ENCODE measurements around the gene PCYT1A. TPM values are rescaled to one million over a fixed set of nuclear protein-coding genes. Genes with fewer than 3 reads are reported as not detected.
"Not testable (repeated sequence)": the region's sequence is repeated elsewhere in the genome, so short reads cannot be mapped to it uniquely, and the experiment has no call there.

PCYT1A gene
- polyA plus RNA-seq (ENCODE audit: insufficient read length in 10 of 10): 10 to 100 TPM; 34.8 to 51.5 (median 38.2) TPM
- long read RNA-seq, donor 1, transcript PCYT1A-206 (9 exons, 1,482 nt): major isoform, 6 of 10 reads
- long read RNA-seq, donor 1, partial matches to known transcripts: 0 of 10 reads
- long read RNA-seq, donor 1, other reads (novel, unspliced or antisense): 0 of 10 reads
- long read RNA-seq, donor 2, partial matches to known transcripts: 0 of 5 reads
- long read RNA-seq, donor 2, other reads (novel, unspliced or antisense): 0 of 5 reads
- long read RNA-seq, donor 3: 0 reads
- long read RNA-seq, donor 4, full-length matches to known transcripts: 3 of 3 reads
- long read RNA-seq, donor 4, partial matches to known transcripts: 0 of 3 reads
- long read RNA-seq, donor 4, other reads (novel, unspliced or antisense): 0 of 3 reads
- long read RNA-seq, donor 5, partial matches to known transcripts: 0 of 5 reads
- long read RNA-seq, donor 5, other reads (novel, unspliced or antisense): 0 of 5 reads
- long read RNA-seq, donor 6, partial matches to known transcripts: 0 of 4 reads
- long read RNA-seq, donor 6, other reads (novel, unspliced or antisense): 0 of 4 reads
- long read RNA-seq, donor 7, transcript PCYT1A-213 (2 exons, 562 nt): major isoform, 5 of 8 reads
- long read RNA-seq, donor 7, partial matches to known transcripts: 0 of 8 reads
- long read RNA-seq, donor 7, other reads (novel, unspliced or antisense): 0 of 8 reads
- long read RNA-seq, donor 8, partial matches to known transcripts: 0 of 4 reads
- long read RNA-seq, donor 8, other reads (novel, unspliced or antisense): 0 of 4 reads
- long read RNA-seq, donor 9, partial matches to known transcripts: 0 of 4 reads
- long read RNA-seq, donor 9, other reads (novel, unspliced or antisense): 0 of 4 reads

GRCh38 chr3:196287440-196288140, at the start of gene PCYT1A:
Gene PCYT1A, minus strand, starts transcription at chr3:196287726. Its CDS starts 17,195 bp downstream, at chr3:196270531.
- peak; percentile 95 to 98 (median 96) for DNase-seq

- no peak for DNase-seq
Measured at GRCh38 chr3:196336319-196337145, 49.0 kb upstream of the PCYT1A start.

GRCh38 chr3:196335503-196335948, 48.0 kb upstream of the PCYT1A start:
- no peak for DNase-seq

GRCh38 chr3:196334982-196335381, 47.5 kb upstream of the PCYT1A start:
- no peak for DNase-seq

- no peak for DNase-seq
Measured at GRCh38 chr3:196332168-196332567, 44.6 kb upstream of the PCYT1A start.

GRCh38 chr3:196327405-196327804, 39.9 kb upstream of the PCYT1A start:
- DNase-seq: no peak

- DNase-seq: no peak
Measured at GRCh38 chr3:196326936-196327335, 39.4 kb upstream of the PCYT1A start.

GRCh38 chr3:196323691-196324090, 36.2 kb upstream of the PCYT1A start:
- DNase-seq: peak; percentile 59 to 77 (median 66)

GRCh38 chr3:196323016-196323415, 35.5 kb upstream of the PCYT1A start:
- DNase-seq: no peak

GRCh38 chr3:196321162-196321561, 33.6 kb upstream of the PCYT1A start:
- DNase-seq: no peak

GRCh38 chr3:196320137-196320536, 32.6 kb upstream of the PCYT1A start:
- no peak for DNase-seq

- DNase-seq: peak; percentile 90 to 98 (median 95)
Measured at GRCh38 chr3:196317687-196318467, 30.4 kb upstream of the PCYT1A start, which contains the start of gene DYNLT2B. Gene DYNLT2B, minus strand, starts transcription at chr3:196318240. Its CDS starts 88 bp downstream, at chr3:196318152.

GRCh38 chr3:196316799-196317686, 29.5 kb upstream of the PCYT1A start:
- peak in 2 of 3 donors; percentile 45 to 64 for DNase-seq

GRCh38 chr3:196315821-196316220, 28.3 kb upstream of the PCYT1A start:
- no peak for DNase-seq

GRCh38 chr3:196314597-196314996, 27.1 kb upstream of the PCYT1A start:
- no peak for DNase-seq

- DNase-seq: not testable (repeated sequence)
Measured at GRCh38 chr3:196314086-196314485, 26.6 kb upstream of the PCYT1A start.

GRCh38 chr3:196302960-196303359, 15.4 kb upstream of the PCYT1A start:
- not testable (repeated sequence) for DNase-seq

- DNase-seq: not testable (repeated sequence)
Measured at GRCh38 chr3:196302551-196302950, 15.0 kb upstream of the PCYT1A start.

GRCh38 chr3:196298521-196298920, 11.0 kb upstream of the PCYT1A start:
- DNase-seq: no peak

All from muscle of back (tissue), 13 donors.